ENCODE results near the gene FRS3. TPM values are rescaled to one million over a fixed set of nuclear protein-coding genes. Genes with fewer than 3 reads are reported as not detected.
A peak's percentile ranks its signal among the peaks of the same experiment; 100 is the strongest.

FRS3 gene
- total and polyA plus RNA-seq, 2 donors from 2014 or later = 5.3 to 7.0 TPM

DNA sequence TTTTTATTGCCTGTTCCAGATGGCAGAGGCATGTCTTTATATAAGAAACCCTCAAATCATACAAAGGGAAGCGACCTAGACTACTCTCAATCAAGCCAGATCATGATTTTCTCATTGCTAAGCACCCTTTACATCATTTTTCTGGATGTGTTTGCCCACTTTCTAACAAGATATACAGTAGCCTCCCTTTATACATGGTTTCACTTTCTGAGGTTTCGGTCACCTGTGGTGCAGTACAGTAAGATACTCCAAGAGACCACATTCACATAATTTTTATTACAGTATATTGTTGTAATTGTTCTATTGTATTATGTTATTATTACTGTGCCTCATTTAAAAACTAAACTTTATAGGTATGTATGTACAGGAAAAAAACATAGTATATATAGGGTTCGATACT is 31.4 kb upstream of the FRS3 start:
- Histone ChIP-seq H3K36me3 (ENCODE audit: control insufficient read depth in 2 of 3, insufficient read depth in 3 of 3, low read length in 3 of 3) (no peaks in the 10 kb centered on the region), H3K27me3 (ENCODE audit: control insufficient read depth, insufficient read depth, low read length) (no peaks in the 10 kb centered on the region), H3K27ac (ENCODE audit: low read depth in 2 of 2, low read length in 2 of 2) (no peak overlapping the region), H3K4me1 (ENCODE audit: control insufficient read depth in 2 of 3, insufficient read depth in 2 of 3, low read depth in 1 of 3, low read length in 3 of 3) (no peaks in the 10 kb centered on the region), H3K9ac (ENCODE audit: low read length in 3 of 3) (no peak overlapping the region), H3K9me3 (ENCODE audit: control insufficient read depth in 2 of 3, insufficient read depth in 1 of 3, low read length in 3 of 3) (no peaks in the 10 kb centered on the region), H3K4me3 (ENCODE audit: low read length in 3 of 3) (no peak overlapping the region)
- intact Hi-C loops (cut with DNase I) = no loop called here
- no peak for DNase-seq
- no peak for FAIRE-seq
- TF ChIP-seq, protein P1, sequence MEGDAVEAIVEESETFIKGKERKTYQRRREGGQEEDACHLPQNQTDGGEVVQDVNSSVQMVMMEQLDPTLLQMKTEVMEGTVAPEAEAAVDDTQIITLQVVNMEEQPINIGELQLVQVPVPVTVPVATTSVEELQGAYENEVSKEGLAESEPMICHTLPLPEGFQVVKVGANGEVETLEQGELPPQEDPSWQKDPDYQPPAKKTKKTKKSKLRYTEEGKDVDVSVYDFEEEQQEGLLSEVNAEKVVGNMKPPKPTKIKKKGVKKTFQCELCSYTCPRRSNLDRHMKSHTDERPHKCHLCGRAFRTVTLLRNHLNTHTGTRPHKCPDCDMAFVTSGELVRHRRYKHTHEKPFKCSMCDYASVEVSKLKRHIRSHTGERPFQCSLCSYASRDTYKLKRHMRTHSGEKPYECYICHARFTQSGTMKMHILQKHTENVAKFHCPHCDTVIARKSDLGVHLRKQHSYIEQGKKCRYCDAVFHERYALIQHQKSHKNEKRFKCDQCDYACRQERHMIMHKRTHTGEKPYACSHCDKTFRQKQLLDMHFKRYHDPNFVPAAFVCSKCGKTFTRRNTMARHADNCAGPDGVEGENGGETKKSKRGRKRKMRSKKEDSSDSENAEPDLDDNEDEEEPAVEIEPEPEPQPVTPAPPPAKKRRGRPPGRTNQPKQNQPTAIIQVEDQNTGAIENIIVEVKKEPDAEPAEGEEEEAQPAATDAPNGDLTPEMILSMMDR (IDR thresholded peaks at IDR 0.05; ENCODE audit: borderline replicate concordance, extremely low read depth, insufficient read depth) = no peak

DNA sequence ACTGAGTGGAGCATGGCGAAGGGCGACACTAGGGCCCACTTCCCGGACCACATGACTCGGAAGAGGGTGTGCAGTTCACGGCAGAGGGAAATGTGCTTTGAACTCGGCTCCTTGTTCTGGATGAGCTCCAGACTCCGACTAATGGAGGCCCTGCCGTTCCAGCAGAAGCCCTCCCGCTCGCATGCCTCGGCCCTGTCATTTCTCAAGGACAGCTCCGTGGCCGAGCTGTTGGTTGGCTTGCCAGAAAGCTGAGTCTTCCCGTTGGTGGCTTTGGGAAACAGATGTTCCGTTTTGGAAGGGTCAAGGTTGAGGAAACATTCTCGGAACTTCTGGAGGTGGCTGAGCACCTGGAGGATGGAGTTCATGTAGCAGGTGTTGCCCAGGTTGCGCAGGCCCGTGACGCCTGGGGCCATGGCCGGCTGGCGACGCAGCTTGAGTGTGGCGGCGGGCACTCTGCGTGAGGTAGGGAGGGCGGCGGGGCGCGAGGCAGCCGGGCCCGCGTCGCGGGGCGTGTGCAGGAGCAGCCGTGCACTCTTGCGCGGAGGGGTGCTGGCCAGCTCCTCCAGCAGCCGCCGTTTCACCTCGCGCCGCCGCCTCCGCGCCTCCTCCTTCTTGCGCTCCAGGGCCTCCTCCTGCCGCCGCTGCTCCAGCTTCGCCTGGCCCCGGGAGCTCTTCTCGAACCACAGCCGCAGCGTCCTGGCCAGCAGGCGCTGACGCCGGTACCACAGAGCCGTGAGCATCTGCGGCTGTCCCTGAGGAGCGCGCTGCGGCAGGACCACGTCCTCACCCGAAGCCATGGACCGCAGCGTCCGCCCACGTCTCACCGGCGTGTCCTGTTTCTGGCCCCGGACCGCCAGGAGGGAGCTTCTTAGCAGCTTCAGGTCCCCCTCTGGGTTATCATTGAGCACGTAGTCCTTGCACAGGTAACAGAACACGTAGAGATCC is 26.4 kb upstream of the FRS3 start:
- peak in 1 of 5 donors; percentile 71 for DNase-seq
- TF ChIP-seq, protein P1 (IDR thresholded peaks at IDR 0.05; ENCODE audit: borderline replicate concordance, extremely low read depth, insufficient read depth) = no peak
- intact Hi-C loops (cut with DNase I) = no loop called here

DNA sequence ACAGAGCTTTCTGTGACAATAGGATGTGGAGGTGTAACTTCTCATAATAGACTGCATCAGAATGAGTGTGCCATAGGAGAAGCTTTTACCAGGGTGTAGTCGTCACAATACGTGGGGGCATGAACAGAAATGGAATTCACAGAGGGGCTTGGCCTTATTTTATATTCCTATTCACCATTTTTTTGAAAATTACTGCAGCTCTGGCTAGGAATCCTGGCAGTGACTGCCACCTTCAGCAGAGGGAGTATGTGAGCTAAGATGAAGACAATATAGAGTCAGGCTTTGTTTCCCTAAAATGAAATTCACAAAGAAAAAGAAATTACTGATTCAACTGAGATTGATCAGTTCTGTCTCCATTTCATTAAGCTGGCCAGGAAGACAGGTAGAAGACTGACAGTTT is 21.7 kb upstream of the FRS3 start:
- TF ChIP-seq, protein P1 (IDR thresholded peaks at IDR 0.05; ENCODE audit: borderline replicate concordance, extremely low read depth, insufficient read depth) = peak; percentile 11
- Histone ChIP-seq H3K27me3 (ENCODE audit: control insufficient read depth, insufficient read depth, low read length) (no peaks in the 10 kb centered on the region), H3K4me3 (ENCODE audit: low read length in 3 of 3) (no peak overlapping the region), H3K9ac (ENCODE audit: low read length in 3 of 3) (no peak overlapping the region), H3K36me3 (ENCODE audit: control insufficient read depth in 2 of 3, insufficient read depth in 3 of 3, low read length in 3 of 3) (peaks cover 0 to 3% (median 0%) of the 10 kb centered on the region in 3 donors), H3K27ac (ENCODE audit: low read depth in 2 of 2, low read length in 2 of 2) (no peak overlapping the region), H3K9me3 (ENCODE audit: control insufficient read depth in 2 of 3, insufficient read depth in 1 of 3, low read length in 3 of 3) (no peaks in the 10 kb centered on the region), H3K4me1 (ENCODE audit: control insufficient read depth in 2 of 3, insufficient read depth in 2 of 3, low read depth in 1 of 3, low read length in 3 of 3) (peaks cover 0 to 3% (median 3%) of the 10 kb centered on the region in 3 donors)
- intact Hi-C loops (cut with DNase I) = no loop called here
- FAIRE-seq = no peak
- peak in 1 of 5 donors; percentile 19 for DNase-seq

More for the DNA sequence above, 26.4 kb upstream of the FRS3 start:
- Histone ChIP-seq H3K27me3 (ENCODE audit: control insufficient read depth, insufficient read depth, low read length) (no peaks in the 10 kb centered on the region), H3K9ac (ENCODE audit: low read length in 3 of 3) (no peak overlapping the region), H3K9me3 (ENCODE audit: control insufficient read depth in 2 of 3, insufficient read depth in 1 of 3, low read length in 3 of 3) (no peaks in the 10 kb centered on the region), H3K4me1 (ENCODE audit: control insufficient read depth in 2 of 3, insufficient read depth in 2 of 3, low read depth in 1 of 3, low read length in 3 of 3) (no peaks in the 10 kb centered on the region), H3K36me3 (ENCODE audit: control insufficient read depth in 2 of 3, insufficient read depth in 3 of 3, low read length in 3 of 3) (peaks cover 0 to 3% (median 0%) of the 10 kb centered on the region in 3 donors), H3K27ac (ENCODE audit: low read depth in 2 of 2, low read length in 2 of 2) (no peak overlapping the region), H3K4me3 (ENCODE audit: low read length in 3 of 3) (no peak overlapping the region)
- FAIRE-seq = no peak

All from kidney (tissue), 14 donors.